GM19328 (cell line): ENCODE data around the gene GFRA1.

Experiments
- ATAC-seq: cut with Tn5 transposase; IDR thresholded peaks from one replicate; pipeline ENCODE4 v1.9.1; 2021; ENCODE audit warnings: mild to moderate bottlenecking, moderate library complexity; ENCODE audit not compliant: unreplicated experiment

GFRA1 gene

GRCh38 chr10:116201670-116202430, 71.2 kb downstream of the GFRA1 start:
- ATAC-seq: no peak

- no peak for ATAC-seq
Measured at GRCh38 chr10:116201011-116201410, 72.0 kb downstream of the GFRA1 start.

GRCh38 chr10:116198676-116199035, 74.3 kb downstream of the GFRA1 start:
- no peak for ATAC-seq

- no peak for ATAC-seq
Measured at GRCh38 chr10:116197946-116198675, 74.9 kb downstream of the GFRA1 start.

- no peak for ATAC-seq
Measured at GRCh38 chr10:116195583-116195982, 77.4 kb downstream of the GFRA1 start.

- ATAC-seq: no peak
Measured at GRCh38 chr10:116195039-116195438, 78.0 kb downstream of the GFRA1 start.

- no peak for ATAC-seq
Measured at GRCh38 chr10:116194061-116194460, 78.9 kb downstream of the GFRA1 start.

- ATAC-seq: no peak
Measured at GRCh38 chr10:116190883-116191282, 82.1 kb downstream of the GFRA1 start.

GRCh38 chr10:116186273-116186672, 86.7 kb downstream of the GFRA1 start:
- ATAC-seq: no peak

- ATAC-seq: no peak
Measured at GRCh38 chr10:116185199-116185867, 87.7 kb downstream of the GFRA1 start.

GRCh38 chr10:116184512-116184794, 88.6 kb downstream of the GFRA1 start:
- ATAC-seq: no peak

- ATAC-seq: no peak
Measured at GRCh38 chr10:116183733-116184511, 89.1 kb downstream of the GFRA1 start.

GRCh38 chr10:116182426-116182825, 90.6 kb downstream of the GFRA1 start:
- ATAC-seq: no peak

- no peak for ATAC-seq
Measured at GRCh38 chr10:116178086-116178605, 94.9 kb downstream of the GFRA1 start.

GRCh38 chr10:116175231-116175630, 97.8 kb downstream of the GFRA1 start:
- ATAC-seq: no peak

GRCh38 chr10:116171505-116171904, 101.5 kb downstream of the GFRA1 start:
- no peak for ATAC-seq

GRCh38 chr10:116170815-116171250, 102.2 kb downstream of the GFRA1 start:
- no peak for ATAC-seq

GRCh38 chr10:116169782-116170445, 103.1 kb downstream of the GFRA1 start:
- no peak for ATAC-seq

GRCh38 chr10:116168745-116169144, 104.3 kb downstream of the GFRA1 start:
- no peak for ATAC-seq

- no peak for ATAC-seq
Measured at GRCh38 chr10:116168329-116168728, 104.7 kb downstream of the GFRA1 start.
